ENCODE measurements around the gene MTCH1.

Gene MTCH1

GRCh38 chr6:36976509-36976908, 9.5 kb downstream of the MTCH1 start:
- H3K27me3 ChIP-seq (ENCODE audit: control insufficient read depth in 1 of 2, insufficient read depth in 2 of 2, low read length in 2 of 2), result no peaks in the 10 kb centered on the region
- peaks cover 27% of the 10 kb centered on the region for H3K4me1 ChIP-seq (ENCODE audit: control insufficient read depth, insufficient read depth, low read length)
- H3K4me3 ChIP-seq (ENCODE audit: low read length in 2 of 2), result no peak overlapping the region
- H3K27ac ChIP-seq (ENCODE audit: low read length), result no peak overlapping the region
- no peak overlapping the region for H3K9ac ChIP-seq (ENCODE audit: low read length in 2 of 2)
- no peaks in the 10 kb centered on the region for H3K9me3 ChIP-seq (ENCODE audit: control insufficient read depth in 2 of 2, low read length in 2 of 2)
- peaks cover 64% of the 10 kb centered on the region in 2 donors for H3K36me3 ChIP-seq (ENCODE audit: control insufficient read depth in 2 of 2, insufficient read depth in 2 of 2, low read length in 2 of 2)

GRCh38 chr6:36976007-36976264, 10.1 kb downstream of the MTCH1 start:
- H3K4me3 ChIP-seq (ENCODE audit: low read length in 2 of 2), result no peak overlapping the region
- no peaks in the 10 kb centered on the region for H3K9me3 ChIP-seq (ENCODE audit: control insufficient read depth in 2 of 2, low read length in 2 of 2)
- no peaks in the 10 kb centered on the region for H3K27me3 ChIP-seq (ENCODE audit: control insufficient read depth in 1 of 2, insufficient read depth in 2 of 2, low read length in 2 of 2)
- H3K27ac ChIP-seq (ENCODE audit: low read length), result no peak overlapping the region
- no peak overlapping the region for H3K9ac ChIP-seq (ENCODE audit: low read length in 2 of 2)
- H3K36me3 ChIP-seq (ENCODE audit: control insufficient read depth in 2 of 2, insufficient read depth in 2 of 2, low read length in 2 of 2), result peaks cover 68 to 70% of the 10 kb centered on the region in 2 donors
- peaks cover 22% of the 10 kb centered on the region for H3K4me1 ChIP-seq (ENCODE audit: control insufficient read depth, insufficient read depth, low read length)

- Histone ChIP-seq H3K27me3 (ENCODE audit: control insufficient read depth in 1 of 2, insufficient read depth in 2 of 2, low read length in 2 of 2) (no peaks in the 10 kb centered on the region), H3K4me1 (ENCODE audit: control insufficient read depth, insufficient read depth, low read length) (peaks cover 17% of the 10 kb centered on the region), H3K4me3 (ENCODE audit: low read length in 2 of 2) (no peak overlapping the region), H3K36me3 (ENCODE audit: control insufficient read depth in 2 of 2, insufficient read depth in 2 of 2, low read length in 2 of 2) (peaks cover 73 to 75% of the 10 kb centered on the region in 2 donors), H3K9ac (ENCODE audit: low read length in 2 of 2) (no peak overlapping the region), H3K27ac (ENCODE audit: low read length) (no peak overlapping the region), H3K9me3 (ENCODE audit: control insufficient read depth in 2 of 2, low read length in 2 of 2) (no peaks in the 10 kb centered on the region)
These were observed 10.6 kb downstream of the MTCH1 start for GRCh38 chr6:36975231-36976006.

GRCh38 chr6:36973647-36974046, 12.3 kb downstream of the MTCH1 start:
- Histone ChIP-seq H3K9ac (ENCODE audit: low read length in 2 of 2) (no peak overlapping the region), H3K9me3 (ENCODE audit: control insufficient read depth in 2 of 2, low read length in 2 of 2) (no peaks in the 10 kb centered on the region), H3K27ac (ENCODE audit: low read length) (no peak overlapping the region), H3K4me3 (ENCODE audit: low read length in 2 of 2) (no peak overlapping the region), H3K4me1 (ENCODE audit: control insufficient read depth, insufficient read depth, low read length) (peaks cover 2% of the 10 kb centered on the region), H3K27me3 (ENCODE audit: control insufficient read depth in 1 of 2, insufficient read depth in 2 of 2, low read length in 2 of 2) (no peaks in the 10 kb centered on the region), H3K36me3 (ENCODE audit: control insufficient read depth in 2 of 2, insufficient read depth in 2 of 2, low read length in 2 of 2) (peaks cover 89 to 93% of the 10 kb centered on the region in 2 donors)

GRCh38 chr6:36973190-36973589, 12.8 kb downstream of the MTCH1 start:
- H3K36me3 ChIP-seq (ENCODE audit: control insufficient read depth in 2 of 2, insufficient read depth in 2 of 2, low read length in 2 of 2), result peaks cover 94% of the 10 kb centered on the region in 2 donors
- no peaks in the 10 kb centered on the region for H3K9me3 ChIP-seq (ENCODE audit: control insufficient read depth in 2 of 2, low read length in 2 of 2)
- no peaks in the 10 kb centered on the region for H3K27me3 ChIP-seq (ENCODE audit: control insufficient read depth in 1 of 2, insufficient read depth in 2 of 2, low read length in 2 of 2)
- peaks cover 2% of the 10 kb centered on the region for H3K4me1 ChIP-seq (ENCODE audit: control insufficient read depth, insufficient read depth, low read length)
- no peak overlapping the region for H3K4me3 ChIP-seq (ENCODE audit: low read length in 2 of 2)
- no peak overlapping the region for H3K27ac ChIP-seq (ENCODE audit: low read length)
- no peak overlapping the region for H3K9ac ChIP-seq (ENCODE audit: low read length in 2 of 2)

- H3K27me3 ChIP-seq (ENCODE audit: control insufficient read depth in 1 of 2, insufficient read depth in 2 of 2, low read length in 2 of 2), result no peaks in the 10 kb centered on the region
- H3K4me3 ChIP-seq (ENCODE audit: low read length in 2 of 2), result no peak overlapping the region
- no peaks in the 10 kb centered on the region for H3K9me3 ChIP-seq (ENCODE audit: control insufficient read depth in 2 of 2, low read length in 2 of 2)
- H3K36me3 ChIP-seq (ENCODE audit: control insufficient read depth in 2 of 2, insufficient read depth in 2 of 2, low read length in 2 of 2), result peaks cover 94 to 97% of the 10 kb centered on the region in 2 donors
- H3K4me1 ChIP-seq (ENCODE audit: control insufficient read depth, insufficient read depth, low read length), result peaks cover 2% of the 10 kb centered on the region
- H3K9ac ChIP-seq (ENCODE audit: low read length in 2 of 2), result peak overlapping the region in 1 of 2 donors; percentile 29
- no peak overlapping the region for H3K27ac ChIP-seq (ENCODE audit: low read length)
These were observed 13.9 kb downstream of the MTCH1 start for GRCh38 chr6:36971921-36972673.

- Histone ChIP-seq H3K9me3 (ENCODE audit: control insufficient read depth in 2 of 2, low read length in 2 of 2) (no peaks in the 10 kb centered on the region), H3K27me3 (ENCODE audit: control insufficient read depth in 1 of 2, insufficient read depth in 2 of 2, low read length in 2 of 2) (no peaks in the 10 kb centered on the region), H3K27ac (ENCODE audit: low read length) (no peak overlapping the region), H3K36me3 (ENCODE audit: control insufficient read depth in 2 of 2, insufficient read depth in 2 of 2, low read length in 2 of 2) (peaks cover 86 to 87% of the 10 kb centered on the region in 2 donors), H3K4me3 (ENCODE audit: low read length in 2 of 2) (no peak overlapping the region), H3K4me1 (ENCODE audit: control insufficient read depth, insufficient read depth, low read length) (peaks cover 2% of the 10 kb centered on the region), H3K9ac (ENCODE audit: low read length in 2 of 2) (no peak overlapping the region)
These were observed 14.8 kb downstream of the MTCH1 start for GRCh38 chr6:36970892-36971842.

- Histone ChIP-seq H3K27ac (ENCODE audit: low read length) (no peak overlapping the region), H3K36me3 (ENCODE audit: control insufficient read depth in 2 of 2, insufficient read depth in 2 of 2, low read length in 2 of 2) (peaks cover 77 to 79% of the 10 kb centered on the region in 2 donors), H3K4me1 (ENCODE audit: control insufficient read depth, insufficient read depth, low read length) (no peaks in the 10 kb centered on the region), H3K9me3 (ENCODE audit: control insufficient read depth in 2 of 2, low read length in 2 of 2) (no peaks in the 10 kb centered on the region), H3K27me3 (ENCODE audit: control insufficient read depth in 1 of 2, insufficient read depth in 2 of 2, low read length in 2 of 2) (no peaks in the 10 kb centered on the region), H3K4me3 (ENCODE audit: low read length in 2 of 2) (no peak overlapping the region), H3K9ac (ENCODE audit: low read length in 2 of 2) (no peak overlapping the region)
These were observed 15.8 kb downstream of the MTCH1 start for GRCh38 chr6:36969988-36970891.

- Histone ChIP-seq H3K27me3 (ENCODE audit: control insufficient read depth in 1 of 2, insufficient read depth in 2 of 2, low read length in 2 of 2) (no peaks in the 10 kb centered on the region), H3K27ac (ENCODE audit: low read length) (no peak overlapping the region)
These were observed 16.7 kb downstream of the MTCH1 start for GRCh38 chr6:36969240-36969691.

More at GRCh38 chr6:36969240-36969691, 16.7 kb downstream of the MTCH1 start:
- Histone ChIP-seq H3K36me3 (ENCODE audit: control insufficient read depth in 2 of 2, insufficient read depth in 2 of 2, low read length in 2 of 2) (peaks cover 68 to 70% of the 10 kb centered on the region in 2 donors), H3K4me3 (ENCODE audit: low read length in 2 of 2) (no peak overlapping the region), H3K4me1 (ENCODE audit: control insufficient read depth, insufficient read depth, low read length) (peaks cover under 1% of the 10 kb centered on the region), H3K9me3 (ENCODE audit: control insufficient read depth in 2 of 2, low read length in 2 of 2) (no peaks in the 10 kb centered on the region), H3K9ac (ENCODE audit: low read length in 2 of 2) (no peak overlapping the region)
